Activated naive CD8-positive, alpha-beta T cell treated with anti-CD3 and anti-CD28 coated beads, Interleukin-2, amount 10 ng/mL, durations not matched to agents 7 days and 5 days (primary cell): ENCODE data around the gene TP53. TPM values are rescaled to one million over a fixed set of nuclear protein-coding genes. Genes with fewer than 3 reads are reported as not detected.

Experiments
- ATAC-seq: fragments of 150-1000 bp; cut with Tn5 transposase; one replicate; pipeline ENCODE4 v1.10.0; 2021; ENCODE audit warnings: low read depth, moderate library complexity
- POLR2A ChIA-PET: fragments of 350-600 bp; sonication (Branson Sonifier 250); formaldehyde crosslinking; loops from one replicate; lab custom pipeline; 2021; ENCODE audit warnings: antibody characterized with exemption; lab: Charles Lee
- DNase-seq: peaks from one replicate; pipeline ENCODE4 v3.0.0; 2021
- H3K27ac Mint-ChIP-seq: one replicate; pipeline ENCODE4 v1.8.0; 2022; ENCODE audit warnings: mild to moderate bottlenecking, mixed read lengths
- H3K27me3 Mint-ChIP-seq: one replicate; pipeline ENCODE4 v1.8.0; 2022; ENCODE audit warnings: mild to moderate bottlenecking, moderate library complexity, mixed read lengths
- H3K36me3 Mint-ChIP-seq: one replicate; pipeline ENCODE4 v1.8.0; 2021; ENCODE audit warnings: mild to moderate bottlenecking, mixed read lengths
- H3K4me1 Mint-ChIP-seq: one replicate; pipeline ENCODE4 v1.8.0; 2021; ENCODE audit warnings: mixed read lengths
- H3K4me3 Mint-ChIP-seq: one replicate; pipeline ENCODE4 v1.8.0; 2022; ENCODE audit warnings: mild to moderate bottlenecking, moderate library complexity, mixed read lengths
- H3K9me3 Mint-ChIP-seq: one replicate; pipeline ENCODE4 v1.8.0; 2021; ENCODE audit warnings: mixed read lengths
- total RNA-seq, 2 experiments: library from RNA; stranded (reverse); gene quantifications; one replicate each; pipeline ENCODE4 v1.2.3, GENCODE V29; 2021

TP53 gene
- total RNA-seq = 100 to 1,000 TPM; 128 to 131 TPM

- Mint-ChIP-seq H3K36me3 (peaks cover 14% of the 10 kb centered on the region), H3K27ac (peak within 1 kb of the TSS; percentile 100), H3K4me1 (peaks cover 25% of the 10 kb centered on the region), H3K4me3 (peak within 1 kb of the TSS; percentile 99), H3K27me3 (no peaks in the 10 kb centered on the region), H3K9me3 (no peaks in the 10 kb centered on the region)
- ATAC-seq = peak; percentile 59
- POLR2A ChIA-PET = interaction anchor here (0.6 to 4.9 kb wide), 56 partner anchors 15 to 642 kb away, joined by 3 to 57 read pairs (median 4); partner anchors contain the start of genes ACAP1, ATP1B2, CD68 and CNTROB
- DNase-seq = peak; percentile 81
Measured at GRCh38 chr17:7687072-7687907, at the start of gene TP53. TP53 (minus strand) TSS chr17:7687490; CDS start chr17:7676594, 10,896 bp downstream.

DNA sequence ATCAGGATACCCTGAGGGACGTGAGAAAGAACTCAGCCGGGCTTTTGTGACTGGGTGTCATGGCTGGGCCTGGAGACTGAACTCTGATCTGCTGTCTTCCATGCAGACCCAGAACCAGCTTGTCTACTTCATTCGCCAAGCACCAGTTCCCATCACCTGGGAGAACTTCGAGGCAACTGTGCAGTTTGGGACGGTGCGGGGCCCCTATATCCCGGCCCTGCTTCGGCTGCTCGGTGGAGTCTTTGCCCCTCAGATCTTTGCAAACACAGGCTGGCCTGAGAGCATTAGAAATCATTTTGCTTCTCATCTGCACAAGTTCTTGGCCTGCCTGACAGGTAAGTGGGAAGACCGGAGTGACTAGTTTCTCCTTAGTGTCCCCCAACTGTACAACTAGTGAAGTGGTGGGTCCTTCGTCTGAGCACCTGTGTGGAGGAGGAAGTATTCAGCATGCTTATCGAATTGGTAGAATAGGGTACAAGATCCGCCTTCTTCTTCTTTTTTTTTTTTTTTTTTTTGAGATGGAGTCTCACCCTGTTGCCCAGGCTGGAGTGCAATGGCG is 45.8 kb upstream of the TP53 start:
- Mint-ChIP-seq H3K4me3 (no peak overlapping the region), H3K27ac (no peak overlapping the region), H3K9me3 (no peaks in the 10 kb centered on the region), H3K36me3 (no peaks in the 10 kb centered on the region), H3K4me1 (no peaks in the 10 kb centered on the region), H3K27me3 (peaks cover 19% of the 10 kb centered on the region)
- POLR2A ChIA-PET = no interaction called here
- ATAC-seq (no peak), DNase-seq (no peak)

- H3K36me3 Mint-ChIP-seq = no peaks in the 10 kb centered on the region
- H3K4me1 Mint-ChIP-seq = no peaks in the 10 kb centered on the region
- H3K4me3 Mint-ChIP-seq = no peak overlapping the region
- ATAC-seq (no peak), DNase-seq (no peak)
- POLR2A ChIA-PET = interaction anchor here (0.6 kb wide), 1 partner anchor 66 kb away, joined by 3 read pairs; no protein-coding TSS in a partner anchor
- peak overlapping the region; percentile 2 for H3K27ac Mint-ChIP-seq
- H3K27me3 Mint-ChIP-seq = peaks cover 17% of the 10 kb centered on the region
- H3K9me3 Mint-ChIP-seq = no peaks in the 10 kb centered on the region
Measured at GRCh38 chr17:7729816-7730215, 42.5 kb upstream of the TP53 start.

DNA sequence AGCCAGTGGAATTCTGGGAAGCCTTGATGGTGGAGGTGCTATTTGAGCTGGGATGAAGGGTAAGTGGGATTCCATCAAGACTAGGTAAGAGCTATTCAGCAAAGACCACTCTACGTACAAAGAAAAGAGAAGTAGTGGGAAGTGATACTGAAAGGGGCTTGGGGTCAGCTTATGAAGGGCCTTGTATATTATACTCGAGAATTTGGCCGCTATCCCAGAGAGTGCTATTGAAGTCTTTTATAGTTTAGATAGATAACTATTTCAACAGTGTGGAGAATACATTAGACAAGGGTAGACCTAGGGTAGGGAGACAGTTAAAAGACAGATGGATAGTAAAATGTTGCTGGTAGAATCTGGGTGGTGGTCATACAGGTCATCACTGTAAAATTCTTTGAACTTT is 40.6 kb upstream of the TP53 start:
- Mint-ChIP-seq H3K27ac (no peak overlapping the region), H3K9me3 (no peaks in the 10 kb centered on the region), H3K36me3 (no peaks in the 10 kb centered on the region), H3K4me3 (no peak overlapping the region), H3K27me3 (peaks cover 28% of the 10 kb centered on the region), H3K4me1 (no peaks in the 10 kb centered on the region)
- POLR2A ChIA-PET = interaction anchor here (0.6 to 0.7 kb wide), 2 partner anchors 17 to 445 kb away, joined by 4 read pairs; no protein-coding TSS in a partner anchor
- DNase-seq (no peak), ATAC-seq (no peak)

- Mint-ChIP-seq H3K4me1 (peaks cover 24% of the 10 kb centered on the region), H3K27ac (no peak overlapping the region), H3K36me3 (no peaks in the 10 kb centered on the region), H3K9me3 (no peaks in the 10 kb centered on the region), H3K27me3 (peaks cover 54% of the 10 kb centered on the region), H3K4me3 (no peak overlapping the region)
- no peak for DNase-seq
- no peak for ATAC-seq
- POLR2A ChIA-PET = no interaction called here
Measured at GRCh38 chr17:7721612-7722011, 34.3 kb upstream of the TP53 start.

DNA sequence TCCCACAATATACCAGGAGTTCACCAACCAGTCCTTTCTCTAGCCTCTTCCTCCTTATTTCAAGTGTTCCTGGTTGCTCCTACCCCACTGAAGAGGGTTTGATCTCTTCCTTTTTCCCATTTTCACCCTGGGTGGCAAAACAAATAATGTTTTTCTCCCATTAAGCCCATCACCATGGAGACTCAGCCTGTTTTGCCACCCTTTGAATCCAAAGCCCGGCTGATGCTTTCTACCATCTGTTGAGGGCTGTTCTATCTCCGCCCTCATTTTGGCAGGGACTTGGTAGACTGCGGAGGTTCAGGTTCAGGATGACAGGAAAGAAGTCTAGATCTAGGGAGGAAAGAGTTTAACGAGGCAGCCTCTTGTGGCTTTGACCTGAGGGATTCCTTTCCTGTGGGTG is 32.8 kb upstream of the TP53 start:
- Mint-ChIP-seq H3K27ac (peak overlapping the region; percentile 15), H3K27me3 (peaks cover 67% of the 10 kb centered on the region), H3K36me3 (no peaks in the 10 kb centered on the region), H3K9me3 (no peaks in the 10 kb centered on the region), H3K4me1 (peaks cover 28% of the 10 kb centered on the region), H3K4me3 (no peak overlapping the region)
- ATAC-seq = no peak
- POLR2A ChIA-PET = no interaction called here
- DNase-seq = no peak

DNA sequence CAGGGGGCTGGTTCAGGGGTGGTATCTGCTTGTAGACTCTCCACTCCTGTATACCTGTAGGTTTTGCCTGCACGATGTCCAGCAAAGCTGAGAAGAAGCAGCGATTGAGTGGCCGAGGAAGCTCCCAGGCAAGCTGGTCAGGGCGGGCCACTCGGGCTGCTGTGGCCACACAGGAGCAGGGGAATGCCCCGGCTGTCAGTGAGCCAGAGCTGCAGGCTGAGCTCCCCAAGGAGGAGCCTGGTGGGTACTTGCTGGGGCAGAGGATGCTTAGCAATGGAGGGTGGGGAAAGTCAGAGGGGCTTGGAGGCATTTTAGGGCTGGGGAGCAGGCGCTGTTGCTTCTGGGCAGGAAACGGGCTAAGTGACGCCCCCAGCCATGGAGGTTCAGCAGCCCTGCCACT is 32.4 kb upstream of the TP53 start:
- H3K36me3 Mint-ChIP-seq = no peaks in the 10 kb centered on the region
- H3K27me3 Mint-ChIP-seq = peaks cover 69% of the 10 kb centered on the region
- H3K9me3 Mint-ChIP-seq = no peaks in the 10 kb centered on the region
- ATAC-seq (no peak), DNase-seq (no peak)
- peaks cover 28% of the 10 kb centered on the region for H3K4me1 Mint-ChIP-seq
- H3K4me3 Mint-ChIP-seq = no peak overlapping the region
- H3K27ac Mint-ChIP-seq = no peak overlapping the region
- POLR2A ChIA-PET = interaction anchor here (0.6 to 0.9 kb wide), 2 partner anchors 63 to 95 kb away, joined by 3 to 7 read pairs; no protein-coding TSS in a partner anchor

DNA sequence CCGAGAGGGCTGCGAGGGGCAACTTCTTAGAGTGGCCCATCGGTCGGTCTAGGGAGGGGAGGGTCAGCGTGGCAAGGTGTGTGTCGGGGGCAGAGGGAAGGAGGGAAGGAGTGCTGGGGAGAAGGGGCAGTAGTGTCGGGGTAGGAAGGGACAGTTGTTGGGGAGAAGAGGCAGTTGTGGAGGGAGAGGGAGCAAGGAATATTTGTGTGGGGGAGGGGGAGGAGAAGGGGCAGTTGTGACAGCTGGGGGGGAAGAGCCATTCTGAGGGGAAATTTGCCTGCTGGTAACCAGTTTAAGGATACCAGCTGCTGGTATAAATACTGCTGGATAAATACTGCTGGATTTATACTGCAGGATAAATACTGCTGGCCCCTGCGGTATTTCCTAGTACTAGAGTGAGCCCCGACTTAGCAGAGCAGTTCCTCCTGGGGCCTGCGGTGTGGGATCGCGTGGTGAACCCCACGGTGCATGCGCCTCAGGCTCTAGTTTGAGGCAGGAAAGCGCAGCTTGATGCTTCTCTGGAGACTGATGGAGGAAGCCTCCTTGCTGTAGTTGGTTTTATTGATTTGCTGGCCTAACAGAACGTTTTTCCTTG is 30.6 kb upstream of the TP53 start:
- Mint-ChIP-seq H3K9me3 (no peaks in the 10 kb centered on the region), H3K4me1 (peaks cover 33% of the 10 kb centered on the region), H3K27me3 (peaks cover 69% of the 10 kb centered on the region), H3K4me3 (peak overlapping the region; percentile 92), H3K27ac (peak overlapping the region; percentile 74), H3K36me3 (no peaks in the 10 kb centered on the region)
- DNase-seq (peak; percentile 78), ATAC-seq (peak; percentile 89)
- POLR2A ChIA-PET = interaction anchor here (1.2 to 3.8 kb wide), 2 partner anchors 31 to 103 kb away, joined by 4 to 28 read pairs; partner anchors contain the start of genes FXR2, TP53 and WRAP53

DNA sequence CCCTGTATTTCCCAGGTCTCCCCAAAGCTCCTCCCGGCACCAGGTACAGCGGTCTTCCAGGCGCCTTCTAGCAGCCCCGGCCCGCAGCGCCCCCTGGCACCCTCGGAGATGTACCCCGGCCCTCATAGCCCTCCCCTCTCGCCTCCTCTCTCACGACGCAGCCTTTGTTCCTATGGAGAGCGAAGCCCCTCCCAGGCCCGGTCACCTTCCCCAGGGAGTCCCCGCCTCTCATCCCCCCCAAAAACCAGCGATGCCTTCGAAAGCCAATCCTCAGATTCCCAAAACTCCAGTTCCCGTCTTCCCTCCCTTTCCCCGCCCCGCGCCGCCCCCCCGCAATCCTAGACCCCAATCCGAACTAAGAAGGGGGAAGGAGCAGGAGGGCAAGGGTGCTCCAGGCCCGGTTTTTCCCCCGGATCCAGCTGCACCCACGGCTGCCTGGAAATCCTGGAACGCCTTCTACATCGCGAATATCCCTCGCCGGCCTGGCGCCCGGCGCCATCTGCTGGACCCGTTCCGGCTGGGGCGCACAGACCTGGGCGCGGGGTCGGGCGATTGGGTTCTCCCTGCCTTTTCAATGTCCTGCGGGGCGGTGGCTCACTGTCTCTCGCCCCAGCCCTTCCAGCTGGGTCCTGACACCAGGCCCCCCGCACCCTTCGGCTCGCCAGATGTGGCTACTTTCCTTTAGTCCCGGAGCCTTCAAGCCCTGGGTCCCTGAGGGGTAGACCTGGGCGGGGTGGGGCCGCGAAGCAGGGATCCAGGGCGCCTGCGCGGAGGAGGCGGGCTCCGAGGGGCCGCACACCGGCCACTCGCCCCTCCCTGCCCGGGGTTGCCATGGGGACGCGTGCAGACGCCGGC is 29.8 kb upstream of the TP53 start, which contains the start of gene DNAH2:
DNAH2 (plus strand) TSS at position 844 of the 855 bp plus-strand sequence. CDS start 1,991 bp downstream, outside the sequence.
- peak; percentile 78 for ATAC-seq
- peaks cover 38% of the 10 kb centered on the region for H3K4me1 Mint-ChIP-seq
- peak within 1 kb of the TSS; percentile 92 for H3K4me3 Mint-ChIP-seq
- H3K27me3 Mint-ChIP-seq = peaks cover 68% of the 10 kb centered on the region
- DNase-seq = peak; percentile 85
- H3K36me3 Mint-ChIP-seq = no peaks in the 10 kb centered on the region
- H3K27ac Mint-ChIP-seq = peak within 1 kb of the TSS; percentile 82
- H3K9me3 Mint-ChIP-seq = no peaks in the 10 kb centered on the region
- POLR2A ChIA-PET = interaction anchor here (1.2 to 3.8 kb wide), 2 partner anchors 30 to 103 kb away, joined by 4 to 28 read pairs; partner anchors contain the start of genes FXR2, TP53 and WRAP53

- H3K4me3 Mint-ChIP-seq = peak overlapping the region; percentile 92
- POLR2A ChIA-PET = interaction anchor here (3.8 kb wide), 1 partner anchor 29 kb away, joined by 28 read pairs; the partner anchor contains the start of genes TP53 and WRAP53
- ATAC-seq (no peak), DNase-seq (no peak)
- peaks cover 42% of the 10 kb centered on the region for H3K4me1 Mint-ChIP-seq
- H3K27ac Mint-ChIP-seq = no peak overlapping the region
- peaks cover 62% of the 10 kb centered on the region for H3K27me3 Mint-ChIP-seq
- no peaks in the 10 kb centered on the region for H3K9me3 Mint-ChIP-seq
- H3K36me3 Mint-ChIP-seq = no peaks in the 10 kb centered on the region
Measured at GRCh38 chr17:7715936-7716886, 28.9 kb upstream of the TP53 start.

DNA sequence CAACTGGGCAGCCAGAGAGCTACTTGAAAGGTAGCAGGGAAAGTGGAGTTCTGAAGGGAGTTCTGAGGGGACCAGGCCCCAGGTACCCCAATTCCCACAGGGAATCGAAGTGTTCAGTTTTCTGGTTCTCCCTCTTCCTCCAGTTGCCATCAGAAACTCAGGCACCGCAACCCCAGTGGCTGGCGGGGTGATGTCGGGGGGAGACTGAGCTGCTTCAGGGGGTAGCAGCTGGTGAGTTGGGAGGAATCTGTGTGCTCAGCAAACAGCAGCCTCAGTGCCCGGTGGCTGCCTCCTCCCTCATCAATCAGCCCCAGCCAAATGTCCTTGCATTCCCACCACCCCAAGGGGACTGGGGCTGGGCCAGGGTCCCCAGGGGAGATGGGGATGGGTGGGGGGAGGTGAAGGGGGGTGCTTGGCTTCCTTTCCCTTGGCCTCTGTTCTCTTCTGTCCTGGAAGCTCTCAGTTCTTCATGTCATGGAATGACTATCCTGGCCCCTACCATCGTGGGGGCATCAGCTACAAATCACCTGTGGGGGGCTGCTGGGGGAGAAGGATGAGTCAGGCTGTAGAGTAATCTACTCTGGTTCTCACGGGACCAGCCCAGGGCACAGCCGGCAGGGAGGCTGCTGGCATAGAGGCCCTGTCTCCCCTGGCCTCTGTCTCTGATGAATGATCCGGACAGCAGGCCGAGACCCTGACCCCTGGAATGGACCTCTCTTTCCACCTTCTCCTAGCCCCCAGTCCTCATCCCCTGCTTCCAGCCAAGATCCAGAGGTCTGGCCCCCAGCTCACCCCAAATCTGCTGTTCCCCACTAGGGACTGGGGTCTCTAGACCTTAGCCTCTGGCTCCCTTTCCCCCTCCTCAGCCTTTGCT is 27.7 kb upstream of the TP53 start:
- POLR2A ChIA-PET = interaction anchor here (1.2 to 3.8 kb wide), 2 partner anchors 28 kb away, joined by 3 to 28 read pairs; partner anchors contain the start of genes TP53 and WRAP53
- peaks cover 53% of the 10 kb centered on the region for H3K27me3 Mint-ChIP-seq
- no peak overlapping the region for H3K4me3 Mint-ChIP-seq
- no peaks in the 10 kb centered on the region for H3K9me3 Mint-ChIP-seq
- ATAC-seq = no peak
- peaks cover 46% of the 10 kb centered on the region for H3K4me1 Mint-ChIP-seq
- no peak for DNase-seq
- H3K27ac Mint-ChIP-seq = no peak overlapping the region
- no peaks in the 10 kb centered on the region for H3K36me3 Mint-ChIP-seq
